HCT116 (cell line): ENCODE results near the gene EML1. TPM values are rescaled to one million over a fixed set of nuclear protein-coding genes. Genes with fewer than 3 reads are reported as not detected.

Experiments used
- ATAC-seq: fragments of 200-7000 bp; cut with Tn5 transposase; 2 replicates; pipeline ENCODE4 v1.9.1; 2020; ENCODE audit warnings: mild to moderate bottlenecking, moderate library complexity
- BruUV-seq: library from RNA; stranded (reverse); fragments of 400-500 nt; replicated peaks from 2 replicates; lab custom pipeline; 2021; lab: Mats Ljungman, UMichigan
- CTCF ChIA-PET: fragments of 300-600 bp; sonication (Branson Sonifier 250); formaldehyde crosslinking; loops from one replicate; lab custom pipeline; 2021; ENCODE audit warnings: antibody characterized with exemption; lab: Charles Lee
- POLR2A ChIA-PET: fragments of 300-600, 350-600 bp; sonication (Branson Sonifier 250); formaldehyde crosslinking; loops from one replicate; lab custom pipeline; 2021; ENCODE audit warnings: antibody characterized with exemption; lab: Charles Lee
- RAD21 ChIA-PET, 2 experiments: fragments of 300-600 bp; sonication (Branson Sonifier 250); formaldehyde crosslinking; loops; one replicate each; lab custom pipeline; 2023; ENCODE audit warnings: low total read pairs in 2 of 2; ENCODE audit not compliant: uncharacterized antibody in 2 of 2, unreplicated experiment in 2 of 2, low non-redundant PET in 1 of 2; lab: Charles Lee
- DNase-seq: peaks from one replicate; pipeline ENCODE4 v3.0.0-alpha.2; 2010; ENCODE audit warnings: low read depth, low spot score
- H2AFZ ChIP-seq: fragments of 200-600 bp; shearing (Covaris generic), sonication (generic); 2 replicates; pipeline ENCODE4 v1.6.1; 2017; ENCODE audit warnings: low read depth, mixed run types, mixed read lengths, antibody characterized with exemption, low read length; ENCODE audit not compliant: poor library complexity, severe bottlenecking
- H3K27ac ChIP-seq: 2 replicates; pipeline ENCODE4 v1.5.1; 2012; ENCODE audit warnings: low read depth, low read length
- H3K27me3 ChIP-seq: fragments of 200-600 bp; sonication (generic); 2 replicates; pipeline ENCODE4 v1.6.1; 2016; ENCODE audit warnings: mixed run types, low read length, mixed read lengths; ENCODE audit not compliant: insufficient read depth
- H3K36me3 ChIP-seq, 2 experiments: fragments of 200-500 bp in 1 of 2; fragments of 200-600 bp in 1 of 2; sonication (Bioruptor generic) in 1 of 2; sonication (generic) in 1 of 2; 2 replicates each; pipeline versions ENCODE4 v1.5.1 to v1.6.1; 2014 to 2016; ENCODE audit warnings: low read length in 2 of 2, inconsistent platforms in 1 of 2, mixed read lengths in 1 of 2, mixed run types in 1 of 2; ENCODE audit not compliant: insufficient read depth in 2 of 2, control insufficient read depth in 1 of 2
- H3K4me1 ChIP-seq, 2 experiments: fragments of 200-600 bp in 1 of 2; sonication (generic) in 1 of 2; 2 replicates each; pipeline versions ENCODE4 v1.5.1 to v1.6.1; 2012 to 2017; ENCODE audit warnings: low read length in 2 of 2, inconsistent platforms in 1 of 2, mild to moderate bottlenecking in 1 of 2, mixed read lengths in 1 of 2, mixed run types in 1 of 2, moderate library complexity in 1 of 2; ENCODE audit not compliant: insufficient read depth in 2 of 2, control insufficient read depth in 1 of 2
- H3K4me2 ChIP-seq: fragments of 200-600 bp; sonication (generic); 2 replicates; pipeline ENCODE4 v1.6.1; 2017; ENCODE audit warnings: mixed run types, low read length, mixed read lengths
- H3K4me3 ChIP-seq, 2 experiments: fragments of 200-600 bp in 1 of 2; sonication (generic) in 1 of 2; replicated peaks in 1 of 2; 2 replicates each; pipeline ENCODE4 v1.5.1; 2011 to 2016; ENCODE audit warnings: low read length in 2 of 2, control low read depth in 1 of 2, low read depth in 1 of 2, mild to moderate bottlenecking in 1 of 2, mixed read lengths in 1 of 2, mixed run types in 1 of 2
- H3K79me2 ChIP-seq: fragments of 200-600 bp; sonication (generic); 2 replicates; pipeline ENCODE4 v1.6.1; 2017; ENCODE audit warnings: mild to moderate bottlenecking, mixed run types, low read length, moderate library complexity, mixed read lengths; ENCODE audit not compliant: insufficient read depth
- H3K9ac ChIP-seq: fragments of 200-600 bp; sonication (generic); 2 replicates; pipeline ENCODE4 v1.6.1; 2016; ENCODE audit warnings: low read length, mixed read lengths
- H3K9me2 ChIP-seq: fragments of 200-600 bp; sonication (generic), shearing (Covaris generic); 2 replicates; pipeline ENCODE4 v1.6.1; 2017; ENCODE audit warnings: mixed run types, mild to moderate bottlenecking, moderate library complexity; ENCODE audit not compliant: insufficient read depth
- H3K9me3 ChIP-seq, 2 experiments: fragments of 200-500 bp in 1 of 2; fragments of 200-600 bp in 1 of 2; sonication (Bioruptor generic) in 1 of 2; sonication (generic) in 1 of 2; 2 replicates each; pipeline ENCODE4 v1.6.1; 2014 to 2017; ENCODE audit warnings: low read length in 2 of 2, mixed read lengths in 2 of 2, inconsistent platforms in 1 of 2, low read depth in 1 of 2, mild to moderate bottlenecking in 1 of 2, mixed run types in 1 of 2, moderate library complexity in 1 of 2; ENCODE audit not compliant: control insufficient read depth in 1 of 2, insufficient read depth in 1 of 2
- H4K20me1 ChIP-seq: fragments of 200-600 bp; sonication (generic), shearing (Covaris generic); 2 replicates; pipeline ENCODE4 v1.6.1; 2017; ENCODE audit warnings: mixed run types, mild to moderate bottlenecking, moderate library complexity; ENCODE audit not compliant: insufficient read depth
- ELF1 ChIP-seq: IDR thresholded peaks from 2 replicates; pipeline ENCODE4 v1.6.1; 2012; ENCODE audit warnings: low read depth, borderline replicate concordance
- EZH2phosphoT487 ChIP-seq: fragments of 200-600 bp; IDR thresholded peaks from 2 replicates; pipeline ENCODE4 v1.6.1; 2018; ENCODE audit warnings: antibody characterized with exemption, borderline replicate concordance
- FOSL1 ChIP-seq: IDR thresholded peaks from 2 replicates; pipeline ENCODE4 v1.6.1; 2012; ENCODE audit warnings: low read depth
- POLR2A ChIP-seq: IDR thresholded peaks from 2 replicates; pipeline ENCODE4 v1.7.0; 2011; ENCODE audit warnings: borderline replicate concordance; ENCODE audit not compliant: insufficient read depth, insufficient read length; ENCODE audit errors: extremely low read depth
- SIN3A ChIP-seq: IDR thresholded peaks from 2 replicates; pipeline ENCODE4 v1.6.1; 2012; ENCODE audit warnings: low read depth
- TCF7L2 ChIP-seq: IDR thresholded peaks from 2 replicates; pipeline ENCODE4 v1.7.0; 2011; ENCODE audit warnings: borderline replicate concordance, inconsistent platforms; ENCODE audit not compliant: insufficient read depth, insufficient read length; ENCODE audit errors: extremely low read depth
- ZBTB33 ChIP-seq: IDR thresholded peaks from 2 replicates; pipeline ENCODE4 v1.6.1; 2011; ENCODE audit warnings: mild to moderate bottlenecking, low read length, moderate library complexity; ENCODE audit not compliant: insufficient replicate concordance; ENCODE audit errors: extremely low read depth
- ZFX ChIP-seq: fragments of 450-650 bp; IDR thresholded peaks from 2 replicates; pipeline ENCODE4 v1.6.1; 2017
- intact Hi-C: fragments of 100-400 bp; cut with micrococcal nuclease; formaldehyde crosslinking; loops from 2 replicates; pipeline ENCODE4 v1.10.0; 2022
- total RNA-seq: library from RNA; stranded (reverse); gene quantifications from one replicate; pipeline ENCODE4 v1.2.1, GENCODE V29; 2021; ENCODE audit not compliant: unreplicated experiment
- TF ChIP-seq, protein P1 (sequence below): IDR thresholded peaks from 2 replicates; pipeline ENCODE4 v1.6.1; 2012

EML1 gene
- total RNA-seq, 1 experiment from 2014 or later, result 7.4 TPM

GRCh38 chr14:99794151-99794780 lies 1.1 kb downstream of the EML1 start (continued):
- TF ChIP-seq POLR2A, result no peak
- TF ChIP-seq ELF1, result no peak
- no peak for TF ChIP-seq FOSL1
- TF ChIP-seq SIN3A, result no peak
- no peak for TF ChIP-seq ZBTB33
- TF ChIP-seq EZH2phosphoT487, result no peak
- TF ChIP-seq ZFX, result no peak

GRCh38 chr14:99795046-99795445 lies 1.8 kb downstream of the EML1 start:
- Histone ChIP-seq H3K9me2 (no peaks in the 10 kb centered on the region), H3K4me3 (no peak overlapping the region), H3K4me2 (no peak overlapping the region), H3K9me3 (no peaks in the 10 kb centered on the region), H3K27ac (no peak overlapping the region), H4K20me1 (no peaks in the 10 kb centered on the region), H2AFZ (no peak overlapping the region), H3K27me3 (peaks cover 28% of the 10 kb centered on the region), H3K79me2 (no peaks in the 10 kb centered on the region), H3K36me3 (no peaks in the 10 kb centered on the region), H3K9ac (no peak overlapping the region), H3K4me1 (peaks cover 7 to 9% of the 10 kb centered on the region in 2 experiments; a peak in 2 of 4 replicates)
- no peak for DNase-seq
- CTCF ChIA-PET, result no interaction called here
- BruUV-seq, result no TSS peak
- intact Hi-C loops, result no loop called here
- TF ChIP-seq EZH2phosphoT487 (no peak), TCF7L2 (no peak)
- TF ChIP-seq, protein P1, sequence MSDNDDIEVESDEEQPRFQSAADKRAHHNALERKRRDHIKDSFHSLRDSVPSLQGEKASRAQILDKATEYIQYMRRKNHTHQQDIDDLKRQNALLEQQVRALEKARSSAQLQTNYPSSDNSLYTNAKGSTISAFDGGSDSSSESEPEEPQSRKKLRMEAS, result no peak
- POLR2A ChIA-PET, result no interaction called here
- RAD21 ChIA-PET, result no interaction called here
- no peak for ATAC-seq
